ENCODE measurements around the gene FNDC8. TPM values are rescaled to one million over a fixed set of nuclear protein-coding genes. Genes with fewer than 3 reads are reported as not detected.
A peak's percentile ranks its signal among the peaks of the same experiment; 100 is the strongest.
"Not testable (repeated sequence)": the region's sequence is repeated elsewhere in the genome, so short reads cannot be mapped to it uniquely, and the experiment has no call there.

FNDC8 gene
- total RNA-seq, 2 donors from 2014 or later: not detected

- no peaks in the 10 kb centered on the region for H3K27me3 ChIP-seq
- H3K4me3 ChIP-seq: no peak overlapping the region
- peak in 1 of 2 donors; percentile 40 for TF ChIP-seq CTCF (IDR thresholded peaks at IDR 0.05)
- no peak overlapping the region for H3K27ac ChIP-seq
- no peaks in the 10 kb centered on the region for H3K9me3 ChIP-seq
- peaks cover 28% of the 10 kb centered on the region for H3K36me3 ChIP-seq
- no peaks in the 10 kb centered on the region for H3K4me1 ChIP-seq
- DNase-seq (ENCODE audit: low spot score): no peak
These were observed 49.8 kb downstream of the FNDC8 start for GRCh38 chr17:35170968-35171771.

GRCh38 chr17:35171834-35172233 lies 50.4 kb downstream of the FNDC8 start:
- no peaks in the 10 kb centered on the region for H3K9me3 ChIP-seq
- H3K4me1 ChIP-seq: no peaks in the 10 kb centered on the region
- H3K27me3 ChIP-seq: no peaks in the 10 kb centered on the region
- no peak for TF ChIP-seq CTCF (IDR thresholded peaks at IDR 0.05)
- H3K36me3 ChIP-seq: peaks cover 33% of the 10 kb centered on the region
- H3K27ac ChIP-seq: no peak overlapping the region
- no peak for DNase-seq (ENCODE audit: low spot score)
- no peak overlapping the region for H3K4me3 ChIP-seq

GRCh38 chr17:35172321-35172720 lies 50.9 kb downstream of the FNDC8 start:
- H3K4me1 ChIP-seq; H3K4me3 ChIP-seq; H3K9me3 ChIP-seq; H3K27me3 ChIP-seq; H3K27ac ChIP-seq; DNase-seq (ENCODE audit: low spot score): not testable (repeated sequence)
- H3K36me3 ChIP-seq: peaks cover 38% of the 10 kb centered on the region

GRCh38 chr17:35174835-35175334 lies 53.5 kb downstream of the FNDC8 start:
- Histone ChIP-seq H3K27me3 (no peaks in the 10 kb centered on the region), H3K36me3 (peaks cover 47% of the 10 kb centered on the region), H3K4me3 (no peak overlapping the region), H3K27ac (no peak overlapping the region), H3K9me3 (no peaks in the 10 kb centered on the region), H3K4me1 (no peaks in the 10 kb centered on the region)
- DNase-seq (ENCODE audit: low spot score): no peak
- TF ChIP-seq CTCF (IDR thresholded peaks at IDR 0.05): no peak

GRCh38 chr17:35175638-35176415 lies 54.4 kb downstream of the FNDC8 start:
- H3K4me1 ChIP-seq: no peaks in the 10 kb centered on the region
- no peaks in the 10 kb centered on the region for H3K9me3 ChIP-seq
- TF ChIP-seq CTCF (IDR thresholded peaks at IDR 0.05): no peak
- H3K27ac ChIP-seq: no peak overlapping the region
- no peaks in the 10 kb centered on the region for H3K27me3 ChIP-seq
- DNase-seq (ENCODE audit: low spot score): no peak
- no peak overlapping the region for H3K4me3 ChIP-seq
- peaks cover 52% of the 10 kb centered on the region for H3K36me3 ChIP-seq

- Histone ChIP-seq H3K27me3 (no peaks in the 10 kb centered on the region), H3K36me3 (peaks cover 46% of the 10 kb centered on the region), H3K4me1 (no peaks in the 10 kb centered on the region), H3K4me3 (no peak overlapping the region), H3K9me3 (no peaks in the 10 kb centered on the region), H3K27ac (no peak overlapping the region)
- no peak for TF ChIP-seq CTCF (IDR thresholded peaks at IDR 0.05)
- DNase-seq (ENCODE audit: low spot score): no peak
These were observed 55.5 kb downstream of the FNDC8 start for GRCh38 chr17:35176897-35177296.

- not testable (repeated sequence) for H3K27me3 ChIP-seq; H3K4me1 ChIP-seq; H3K27ac ChIP-seq; DNase-seq (ENCODE audit: low spot score); H3K4me3 ChIP-seq; H3K9me3 ChIP-seq
- peaks cover 55% of the 10 kb centered on the region for H3K36me3 ChIP-seq
These were observed 58.0 kb downstream of the FNDC8 start for GRCh38 chr17:35179379-35179778.

All from right atrium auricular region (tissue), 2 donors.